Hepatocyte (in vitro differentiated cells): Measurements from ENCODE around the gene IDH2.

Experiments
- EZH2 ChIP-seq: fragments of 200-600 bp; sonication (generic); IDR thresholded peaks from 2 replicates; pipeline ENCODE4 v1.6.1; 2016; ENCODE audit warnings: antibody characterized with exemption, mild to moderate bottlenecking, borderline replicate concordance
- EZH2phosphoT487 ChIP-seq: fragments of 200-600 bp; sonication (generic); IDR thresholded peaks from one replicate; pipeline ENCODE4 v1.6.1; 2018; ENCODE audit warnings: antibody characterized with exemption, mild to moderate bottlenecking, low read depth, moderate library complexity; ENCODE audit not compliant: unreplicated experiment, severe bottlenecking
- TF ChIP-seq, protein P1 (sequence below): fragments of 200-600 bp; sonication (generic); IDR thresholded peaks from 2 replicates; pipeline ENCODE4 v1.5.1; 2016; ENCODE audit warnings: antibody characterized with exemption, mild to moderate bottlenecking; ENCODE audit not compliant: poor library complexity

DNA sequence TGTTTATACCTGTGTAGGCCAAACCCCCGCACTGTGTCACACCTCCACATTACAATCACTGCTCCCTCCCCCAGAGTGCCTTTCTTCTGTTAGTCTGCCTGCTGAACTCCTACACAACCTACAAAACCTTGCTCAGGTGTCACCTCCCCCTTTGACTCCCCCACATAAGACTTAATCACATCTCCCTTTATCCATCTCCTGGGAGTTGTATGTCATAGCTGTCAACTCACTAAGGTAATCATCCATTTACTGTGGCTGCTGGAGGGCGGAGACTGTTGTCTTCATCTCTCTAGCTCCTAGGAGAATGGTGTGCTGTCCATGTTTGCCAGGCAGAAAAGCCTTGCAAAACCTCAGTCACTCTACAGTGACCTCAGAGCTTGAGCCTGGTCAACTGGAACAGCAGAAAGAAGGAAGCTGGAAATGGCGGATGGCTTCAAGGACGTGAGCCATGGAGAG lies 57.3 kb downstream of the IDH2 start:
- TF ChIP-seq, protein P1, sequence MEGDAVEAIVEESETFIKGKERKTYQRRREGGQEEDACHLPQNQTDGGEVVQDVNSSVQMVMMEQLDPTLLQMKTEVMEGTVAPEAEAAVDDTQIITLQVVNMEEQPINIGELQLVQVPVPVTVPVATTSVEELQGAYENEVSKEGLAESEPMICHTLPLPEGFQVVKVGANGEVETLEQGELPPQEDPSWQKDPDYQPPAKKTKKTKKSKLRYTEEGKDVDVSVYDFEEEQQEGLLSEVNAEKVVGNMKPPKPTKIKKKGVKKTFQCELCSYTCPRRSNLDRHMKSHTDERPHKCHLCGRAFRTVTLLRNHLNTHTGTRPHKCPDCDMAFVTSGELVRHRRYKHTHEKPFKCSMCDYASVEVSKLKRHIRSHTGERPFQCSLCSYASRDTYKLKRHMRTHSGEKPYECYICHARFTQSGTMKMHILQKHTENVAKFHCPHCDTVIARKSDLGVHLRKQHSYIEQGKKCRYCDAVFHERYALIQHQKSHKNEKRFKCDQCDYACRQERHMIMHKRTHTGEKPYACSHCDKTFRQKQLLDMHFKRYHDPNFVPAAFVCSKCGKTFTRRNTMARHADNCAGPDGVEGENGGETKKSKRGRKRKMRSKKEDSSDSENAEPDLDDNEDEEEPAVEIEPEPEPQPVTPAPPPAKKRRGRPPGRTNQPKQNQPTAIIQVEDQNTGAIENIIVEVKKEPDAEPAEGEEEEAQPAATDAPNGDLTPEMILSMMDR = no peak
- no peak for TF ChIP-seq EZH2phosphoT487
- TF ChIP-seq EZH2 = no peak
